ENCODE measurements around the gene SUPT4H1. TPM values are rescaled to one million over a fixed set of nuclear protein-coding genes. Genes with fewer than 3 reads are reported as not detected.

The SUPT4H1 gene
- total and polyA plus RNA-seq, 9 of the 15 experiments (the other 6 are each of a cell fraction or from before 2014, with no cell fraction given), result 62.1 to 320 (median 117) TPM

GRCh38 chr17:58331815-58332777 is 19.9 kb downstream of the SUPT4H1 start:
- DNase-seq (ENCODE audit: extremely low read depth in 1 of 4, low spot score in 3 of 4) (peak; percentile 82 to 98 (median 88)), ATAC-seq (peak; percentile 37), FAIRE-seq (no peak)
- CTCF ChIA-PET (ENCODE audit: low intra/inter-chr PET ratio), result no interaction called here
- H3K27me3 ChIP-seq (ENCODE audit: control insufficient read depth in 2 of 2, insufficient read depth in 2 of 2, low read length in 2 of 2), result no peaks in the 10 kb centered on the region
- H3K4me1 ChIP-seq (replicated peaks in 1 of 2; ENCODE audit: control insufficient read depth in 2 of 2, insufficient read depth in 2 of 2, low read length in 2 of 2), result peaks cover 54 to 65% of the 10 kb centered on the region in 2 experiments
- POLR2A ChIA-PET, result interaction anchor here (0.6 to 4.8 kb wide), 47 partner anchors 8 to 1334 kb away, joined by 3 to 79 read pairs (median 6); partner anchors contain the start of genes RNF43 and SUPT4H1
- H3K36me3 ChIP-seq (ENCODE audit: control insufficient read depth, insufficient read depth, low read length), result peaks cover 28% of the 10 kb centered on the region
- peak overlapping the region; percentile 91 for H3K4me3 ChIP-seq
- peaks cover 38% of the 10 kb centered on the region for H4K20me1 ChIP-seq (replicated peaks; ENCODE audit: control insufficient read depth, insufficient read depth, low read length)
- 1% methylated on average over 21 of the region's 31 CpGs for WGBS (ENCODE audit: insufficient coverage, low coverage, missing lambda C conversion rate)
- peaks cover 95% of the 10 kb centered on the region for H3K79me2 ChIP-seq (ENCODE audit: control insufficient read depth, insufficient read depth, low read length)
- H3K9ac ChIP-seq (ENCODE audit: insufficient read depth in 1 of 2, low read depth in 2 of 2, low read length in 2 of 2), result peak overlapping the region; percentile 100
- peak overlapping the region; percentile 99 for H3K27ac ChIP-seq (ENCODE audit: extremely low read depth, low read depth, low read length)
- no TSS peak for BruUV-seq (replicated peaks)
- intact Hi-C loops (cut with micrococcal nuclease), result loop anchor here (10.0 kb wide), 1 partner anchor 303 kb away; no protein-coding TSS in a partner anchor
- peaks cover 3% of the 10 kb centered on the region for H3K9me1 ChIP-seq (ENCODE audit: control insufficient read depth, insufficient read depth, low read length)
- H3K9me3 ChIP-seq (replicated peaks; ENCODE audit: control insufficient read depth, insufficient read depth, low read depth, low read length), result no peaks in the 10 kb centered on the region
- peak overlapping the region; percentile 72 for H2AFZ ChIP-seq (ENCODE audit: low read depth, low read length)
- peak overlapping the region; percentile 90 for H3K4me2 ChIP-seq (ENCODE audit: insufficient read depth, low read length)
- in situ Hi-C loops (cut with MboI), result no loop called here
- peak; percentile 98 for TF ChIP-seq PML (IDR thresholded peaks at IDR 0.05; ENCODE audit: low read length)
- peak; percentile 48 to 75 (median 56) for TF ChIP-seq YY1 (IDR thresholded peaks at IDR 0.05; ENCODE audit: borderline replicate concordance in 1 of 3, control insufficient read depth in 1 of 3, extremely low read depth in 1 of 3, insufficient read depth in 3 of 3, insufficient read length in 1 of 3, insufficient replicate concordance in 2 of 3, low read depth in 1 of 3, low read length in 2 of 3)
- peak; percentile 83 for TF ChIP-seq ETS1 (conservative IDR thresholded peaks at IDR 0.05; ENCODE audit: control insufficient read depth, low read depth, low read length)
- TF ChIP-seq CREM (IDR thresholded peaks at IDR 0.05; ENCODE audit: low read depth), result peak; percentile 57
- TF ChIP-seq CBFA2T2 (conservative IDR thresholded peaks at IDR 0.05), result peak; percentile 59
- TF ChIP-seq MCM2 (IDR thresholded peaks at IDR 0.05; ENCODE audit: low read depth), result no peak
- peak; percentile 77 for TF ChIP-seq EGR1 (conservative IDR thresholded peaks at IDR 0.05)
- TF ChIP-seq SP1 (CRISPR knock-in tag; IDR thresholded peaks at IDR 0.05), result peak; percentile 87
- TF ChIP-seq U2AF2 (optimal IDR thresholded peaks at IDR 0.05; ENCODE audit: low read depth, low read length), result no peak
- TF ChIP-seq ZNF140 (CRISPR knock-in tag; IDR thresholded peaks at IDR 0.05), result no peak
- peak; percentile 84 to 90 for TF ChIP-seq AFF1 (IDR thresholded peaks at IDR 0.05; ENCODE audit: low read depth in 1 of 2, partially characterized antibody in 2 of 2)
- no peak for TF ChIP-seq ZNF354B (CRISPR knock-in tag; IDR thresholded peaks at IDR 0.05)
- peak; percentile 84 to 97 for TF ChIP-seq SIN3A (IDR thresholded peaks at IDR 0.05; ENCODE audit: borderline replicate concordance in 2 of 2, control insufficient read depth in 1 of 2, low read depth in 2 of 2, low read length in 2 of 2)
- TF ChIP-seq RBFOX2 (IDR thresholded peaks at IDR 0.05; ENCODE audit: low read depth, low read length), result peak; percentile 90
- TF ChIP-seq MBD2 (IDR thresholded peaks at IDR 0.05; ENCODE audit: borderline replicate concordance, low read depth), result peak; percentile 92
